ENCODE data around the gene SULF2. TPM values are rescaled to one million over a fixed set of nuclear protein-coding genes. Genes with fewer than 3 reads are reported as not detected.

The SULF2 gene
- total and polyA plus RNA-seq, 2 of the 4 experiments (the other 2 are of a cell fraction), result 0.54 to 0.77 TPM

DNA sequence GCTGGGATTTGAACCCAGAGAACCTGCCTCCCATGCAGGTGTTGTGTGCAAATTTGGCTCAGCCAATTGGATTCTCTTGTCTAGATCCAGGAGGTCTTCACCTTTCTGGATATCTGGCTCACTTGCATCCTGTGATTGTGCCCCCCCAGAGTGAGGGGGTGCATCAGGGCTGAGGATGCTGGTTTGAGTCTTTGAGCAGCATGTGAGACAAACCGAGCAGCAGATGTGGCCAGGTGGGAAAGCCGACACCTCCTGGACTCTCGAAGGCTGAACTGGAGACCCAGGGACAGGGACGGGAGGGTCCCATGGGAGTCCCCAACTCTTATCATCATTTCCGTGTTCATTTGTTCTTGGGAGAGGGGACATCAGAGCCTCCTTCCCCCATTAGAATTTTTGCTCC, 30.6 kb upstream of the SULF2 start:
- Histone ChIP-seq H3K27ac (ENCODE audit: insufficient read depth, low read length) (no peak overlapping the region), H2AK9ac (replicated peaks; ENCODE audit: low read depth, low read length, poor library complexity) (no peak overlapping the region), H2AFZ (replicated peaks; ENCODE audit: low read length, poor library complexity) (no peak overlapping the region), H4K8ac (ENCODE audit: low read depth in 2 of 2, low read length in 2 of 2) (no peak overlapping the region), H4K20me1 (ENCODE audit: insufficient read depth, low read length) (no peaks in the 10 kb centered on the region), H3K23ac (ENCODE audit: low read depth, low read length) (no peak overlapping the region), H3K4me2 (ENCODE audit: low read depth, low read length) (no peak overlapping the region), H3K27me3 (ENCODE audit: control insufficient read depth, insufficient read depth, low read length) (peaks cover 29% of the 10 kb centered on the region), H3K9me3 (ENCODE audit: control insufficient read depth, insufficient read depth, low read length) (peaks cover 4% of the 10 kb centered on the region; the same call in 1 of the 2 replicates), H3K18ac (ENCODE audit: low read depth, low read length) (no peak overlapping the region), H3K36me3 (ENCODE audit: control insufficient read depth, insufficient read depth, low read length) (no peaks in the 10 kb centered on the region), H2BK120ac (ENCODE audit: low read depth, low read length) (no peak overlapping the region), H3K9ac (ENCODE audit: low read depth, low read length) (no peak overlapping the region), H2BK5ac (ENCODE audit: low read depth, low read length, poor library complexity, severe bottlenecking) (no peak overlapping the region), H3K56ac (ENCODE audit: extremely low read depth, insufficient read depth, low read length) (no peak overlapping the region), H3K14ac (replicated peaks; ENCODE audit: low read depth, low read length) (no peak overlapping the region), H3K9me1 (ENCODE audit: insufficient read depth, low read length) (no peaks in the 10 kb centered on the region), H3K4me3 (ENCODE audit: insufficient read depth, low read depth, low read length) (no peak overlapping the region), H3K4me1 (ENCODE audit: control insufficient read depth, insufficient read depth, low read length) (no peaks in the 10 kb centered on the region), H2BK15ac (ENCODE audit: low read depth, low read length) (no peak overlapping the region), H4K5ac (ENCODE audit: low read depth, low read length) (no peak overlapping the region), H4K91ac (ENCODE audit: insufficient read depth, low read depth, low read length) (no peak overlapping the region), H2AK5ac (ENCODE audit: low read depth, low read length) (no peak overlapping the region), H3K4ac (ENCODE audit: low read depth, low read length) (no peak overlapping the region), H2BK20ac (ENCODE audit: low read depth, low read length) (no peak overlapping the region), H3K79me1 (ENCODE audit: low read depth in 1 of 2, low read length in 2 of 2) (no peaks in the 10 kb centered on the region)
- in situ Hi-C loops (cut with MboI; ENCODE audit: low sequenced_read_pairs) (no loop called here), intact Hi-C loops (cut with micrococcal nuclease) (loop anchor here (10.0 kb wide), 1 partner anchor 79 kb away; no protein-coding TSS in a partner anchor), dilution Hi-C loops (cut with HindIII; ENCODE audit: low sequenced_read_pairs, unreplicated experiment) (no loop called here)
- ChIA-PET CTCF (no interaction called here), POLR2A (ENCODE audit: unreplicated experiment) (no interaction called here)
- no TSS peak for BruUV-seq (replicated peaks)
- TF ChIP-seq CEBPB (IDR thresholded peaks at IDR 0.05; ENCODE audit: low read depth, low read length), result no peak
- TF ChIP-seq POLR2A (IDR thresholded peaks at IDR 0.05; ENCODE audit: low read depth, low read length), result no peak
- TF ChIP-seq ELK1 (IDR thresholded peaks at IDR 0.05; ENCODE audit: borderline replicate concordance, low read depth, low read length), result no peak
- no peak for TF ChIP-seq MAZ (IDR thresholded peaks at IDR 0.05; ENCODE audit: borderline replicate concordance, low read depth, low read length)
- TF ChIP-seq, protein P1, sequence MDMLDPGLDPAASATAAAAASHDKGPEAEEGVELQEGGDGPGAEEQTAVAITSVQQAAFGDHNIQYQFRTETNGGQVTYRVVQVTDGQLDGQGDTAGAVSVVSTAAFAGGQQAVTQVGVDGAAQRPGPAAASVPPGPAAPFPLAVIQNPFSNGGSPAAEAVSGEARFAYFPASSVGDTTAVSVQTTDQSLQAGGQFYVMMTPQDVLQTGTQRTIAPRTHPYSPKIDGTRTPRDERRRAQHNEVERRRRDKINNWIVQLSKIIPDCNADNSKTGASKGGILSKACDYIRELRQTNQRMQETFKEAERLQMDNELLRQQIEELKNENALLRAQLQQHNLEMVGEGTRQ (IDR thresholded peaks at IDR 0.05; ENCODE audit: low read depth, low read length), result no peak
- TF ChIP-seq RFX5 (IDR thresholded peaks at IDR 0.05; ENCODE audit: low read depth, low read length), result no peak
- TF ChIP-seq RAD21 (IDR thresholded peaks at IDR 0.05; ENCODE audit: low read length), result no peak
- TF ChIP-seq CHD1 (IDR thresholded peaks at IDR 0.05; ENCODE audit: low read depth, low read length), result no peak
- TF ChIP-seq MXI1 (IDR thresholded peaks at IDR 0.05; ENCODE audit: borderline replicate concordance, low read depth, low read length), result no peak
- TF ChIP-seq MAFK (IDR thresholded peaks at IDR 0.05; ENCODE audit: low read depth, low read length), result no peak
- TF ChIP-seq RCOR1 (IDR thresholded peaks at IDR 0.05; ENCODE audit: insufficient replicate concordance, low read length), result no peak
- TF ChIP-seq CTCF (conservative IDR thresholded peaks at IDR 0.05; ENCODE audit: low read depth, low read length), result no peak
- no peak for TF ChIP-seq NFE2L2 (IDR thresholded peaks at IDR 0.05; ENCODE audit: low read depth, low read length)
- TF ChIP-seq SMC3 (IDR thresholded peaks at IDR 0.05; ENCODE audit: low read depth, low read length), result no peak
- TF ChIP-seq BHLHE40 (IDR thresholded peaks at IDR 0.05; ENCODE audit: low read depth, low read length), result no peak
- no peak for TF ChIP-seq FOS (IDR thresholded peaks at IDR 0.05; ENCODE audit: low read depth, low read length)
- DNase-seq (no peak), ATAC-seq (ENCODE audit: low read depth) (no peak)
- no CpG with 5 or more reads among the region's 5 CpGs for WGBS, 2 experiments (ENCODE audit: extremely low coverage in 2 of 2, insufficient read length in 1 of 2)

Measured in IMR-90 (cell line).